Lower lobe of right lung (tissue), 2 donors: Measurements from ENCODE around the gene NCAPH2. TPM values are rescaled to one million over a fixed set of nuclear protein-coding genes. Genes with fewer than 3 reads are reported as not detected.

Source experiments
- ATAC-seq, 2 donors: fragments of 200-7000 bp; cut with Tn5 transposase; one replicate each; pipeline ENCODE4 v1.9.1; 2020 to 2022; ENCODE audit warnings: mild to moderate bottlenecking in 2 of 2, moderate library complexity in 2 of 2
- DNase-seq: peaks from one replicate; pipeline ENCODE4 v3.0.0-alpha.2; 2020
- H3K27ac ChIP-seq: fragments of 200-600 bp; one replicate; pipeline ENCODE4 v1.8.0; 2022
- H3K27me3 ChIP-seq: fragments of 200-600 bp; one replicate; pipeline ENCODE4 v1.8.0; 2022; ENCODE audit warnings: low read depth
- H3K36me3 ChIP-seq: fragments of 200-600 bp; one replicate; pipeline ENCODE4 v1.8.0; 2022; ENCODE audit warnings: mild to moderate bottlenecking
- H3K4me1 ChIP-seq: fragments of 200-600 bp; one replicate; pipeline ENCODE4 v1.8.0; 2022
- H3K4me3 ChIP-seq: fragments of 200-600 bp; one replicate; pipeline ENCODE4 v1.8.0; 2022; ENCODE audit warnings: mild to moderate bottlenecking
- H3K9me3 ChIP-seq: fragments of 200-600 bp; one replicate; pipeline ENCODE4 v1.8.0; 2022
- intact Hi-C: fragments of 100-400 bp; cut with DNase I; formaldehyde crosslinking; loops from one replicate; pipeline ENCODE4 v1.11.0; 2022
- total RNA-seq: library from RNA; stranded (reverse); fragmentation: NEBNext Ultra II Directional; extraction: Animal tissue kit (Norgen Biotek cat#: 25700); gene quantifications from one replicate; pipeline ENCODE4 v1.2.1, GENCODE V29; 2021
- TF ChIP-seq, protein P1 (sequence below): fragments of 200-600 bp; IDR thresholded peaks from one replicate; pipeline ENCODE4 v1.8.0; 2022; ENCODE audit warnings: antibody characterized with exemption, mild to moderate bottlenecking
- donor health status: DM: no; HTN: yes; CAD: no; lungs with severe emphysema.

Gene NCAPH2
- total RNA-seq, 1 donor from 2014 or later: 46.1 TPM

DNA sequence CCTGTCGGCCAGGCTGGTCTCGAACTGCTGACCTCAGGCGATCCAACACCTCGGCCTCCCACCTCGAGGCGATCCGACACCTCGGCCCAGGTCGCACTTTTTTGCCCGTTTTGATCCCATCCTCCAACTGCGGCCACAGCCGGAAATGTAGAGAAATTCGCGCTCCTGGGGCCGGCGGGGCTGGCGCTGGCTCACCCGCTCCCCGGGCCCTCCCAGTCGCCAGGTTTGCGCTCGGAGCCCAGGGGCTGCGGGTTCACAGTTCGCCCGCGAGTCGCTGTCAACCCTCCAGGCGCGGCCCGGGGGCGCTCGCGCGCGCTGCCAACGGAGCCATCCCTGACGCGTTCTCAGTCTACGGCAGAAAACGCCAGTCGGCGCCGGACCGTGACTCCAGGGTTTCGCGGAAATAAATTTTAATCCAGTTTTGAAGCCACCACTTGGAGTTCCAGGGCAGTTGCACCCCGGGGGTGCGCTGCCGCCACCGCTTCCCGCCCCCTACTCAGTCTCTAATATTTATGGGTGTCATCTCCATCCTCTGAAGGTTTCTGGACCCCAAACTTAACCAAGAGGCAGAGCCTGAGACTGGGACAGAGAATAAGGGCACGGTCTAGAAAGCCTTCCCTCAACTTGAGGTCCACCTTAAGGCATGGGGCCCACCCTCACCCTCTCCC, 36.2 kb downstream of the NCAPH2 start:
- Histone ChIP-seq H3K36me3 (no peaks in the 10 kb centered on the region), H3K4me1 (peaks cover 57% of the 10 kb centered on the region), H3K27me3 (peaks cover 35% of the 10 kb centered on the region), H3K4me3 (peak overlapping the region; percentile 43), H3K9me3 (no peaks in the 10 kb centered on the region), H3K27ac (peak overlapping the region; percentile 97)
- DNase-seq: peak; percentile 90
- TF ChIP-seq, protein P1, sequence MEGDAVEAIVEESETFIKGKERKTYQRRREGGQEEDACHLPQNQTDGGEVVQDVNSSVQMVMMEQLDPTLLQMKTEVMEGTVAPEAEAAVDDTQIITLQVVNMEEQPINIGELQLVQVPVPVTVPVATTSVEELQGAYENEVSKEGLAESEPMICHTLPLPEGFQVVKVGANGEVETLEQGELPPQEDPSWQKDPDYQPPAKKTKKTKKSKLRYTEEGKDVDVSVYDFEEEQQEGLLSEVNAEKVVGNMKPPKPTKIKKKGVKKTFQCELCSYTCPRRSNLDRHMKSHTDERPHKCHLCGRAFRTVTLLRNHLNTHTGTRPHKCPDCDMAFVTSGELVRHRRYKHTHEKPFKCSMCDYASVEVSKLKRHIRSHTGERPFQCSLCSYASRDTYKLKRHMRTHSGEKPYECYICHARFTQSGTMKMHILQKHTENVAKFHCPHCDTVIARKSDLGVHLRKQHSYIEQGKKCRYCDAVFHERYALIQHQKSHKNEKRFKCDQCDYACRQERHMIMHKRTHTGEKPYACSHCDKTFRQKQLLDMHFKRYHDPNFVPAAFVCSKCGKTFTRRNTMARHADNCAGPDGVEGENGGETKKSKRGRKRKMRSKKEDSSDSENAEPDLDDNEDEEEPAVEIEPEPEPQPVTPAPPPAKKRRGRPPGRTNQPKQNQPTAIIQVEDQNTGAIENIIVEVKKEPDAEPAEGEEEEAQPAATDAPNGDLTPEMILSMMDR: peak; percentile 71
- ATAC-seq: peak; percentile 64 to 69
- intact Hi-C loops: no loop called here

- Histone ChIP-seq H3K9me3 (no peaks in the 10 kb centered on the region), H3K4me3 (no peak overlapping the region), H3K4me1 (peaks cover 55% of the 10 kb centered on the region), H3K36me3 (no peaks in the 10 kb centered on the region), H3K27ac (peak overlapping the region; percentile 97), H3K27me3 (peaks cover 41% of the 10 kb centered on the region)
- ATAC-seq (peak; percentile 34 to 54), DNase-seq (peak; percentile 84)
- intact Hi-C loops: no loop called here
- TF ChIP-seq, protein P1: no peak
These were observed 36.8 kb downstream of the NCAPH2 start for GRCh38 chr22:50544746-50545253.

DNA sequence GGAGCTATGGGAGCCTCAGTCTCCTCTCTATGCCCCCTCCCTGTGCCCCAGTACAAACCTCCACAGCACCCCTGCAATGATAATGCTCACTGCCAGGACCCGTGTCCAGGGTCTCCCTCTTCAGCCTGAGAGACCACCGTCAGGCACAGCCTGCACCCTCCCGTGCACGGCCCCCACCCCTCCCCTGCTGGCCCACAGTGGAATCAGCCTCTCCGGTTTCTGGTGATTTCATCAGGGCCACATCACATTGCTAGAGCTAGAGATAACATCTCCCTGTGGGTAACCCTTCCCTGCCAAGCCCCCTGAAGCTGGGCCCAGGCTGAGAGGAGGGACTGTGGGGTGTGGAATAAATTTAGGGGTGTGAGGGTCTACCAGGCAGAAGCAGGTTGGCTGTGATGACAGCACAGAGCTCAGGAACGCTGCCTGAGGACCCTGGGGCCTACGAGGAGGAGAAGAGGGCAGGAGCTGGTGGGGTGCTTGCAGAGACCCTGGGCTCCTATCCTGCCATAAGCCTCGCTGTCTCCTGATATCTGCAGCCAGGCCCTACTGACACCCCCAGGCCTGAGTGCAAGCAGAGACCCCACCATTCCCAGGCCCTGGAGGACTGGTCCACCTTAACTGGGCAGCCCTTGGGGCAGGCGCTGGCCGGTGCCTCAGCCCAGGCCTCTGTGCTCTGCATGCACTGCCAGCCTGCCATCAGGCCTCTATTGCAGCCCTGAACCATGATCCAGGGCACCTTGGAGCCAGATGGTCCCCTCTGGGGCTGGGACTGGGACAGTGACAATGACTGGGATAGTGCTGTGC, 37.7 kb downstream of the NCAPH2 start, which contains the start of gene KLHDC7B:
Gene KLHDC7B (plus strand): TSS at position 378 of the 804 bp plus-strand sequence. CDS start 345 bp downstream, at position 723.
- no peaks in the 10 kb centered on the region for H3K36me3 ChIP-seq
- intact Hi-C loops: no loop called here
- ATAC-seq (no peak), DNase-seq (peak; percentile 45)
- H3K27me3 ChIP-seq: peaks cover 43% of the 10 kb centered on the region
- TF ChIP-seq, protein P1: no peak
- no peak within 1 kb of the TSS for H3K4me3 ChIP-seq
- H3K27ac ChIP-seq: peak within 1 kb of the TSS; percentile 97
- peaks cover 46% of the 10 kb centered on the region for H3K4me1 ChIP-seq
- no peaks in the 10 kb centered on the region for H3K9me3 ChIP-seq

DNA sequence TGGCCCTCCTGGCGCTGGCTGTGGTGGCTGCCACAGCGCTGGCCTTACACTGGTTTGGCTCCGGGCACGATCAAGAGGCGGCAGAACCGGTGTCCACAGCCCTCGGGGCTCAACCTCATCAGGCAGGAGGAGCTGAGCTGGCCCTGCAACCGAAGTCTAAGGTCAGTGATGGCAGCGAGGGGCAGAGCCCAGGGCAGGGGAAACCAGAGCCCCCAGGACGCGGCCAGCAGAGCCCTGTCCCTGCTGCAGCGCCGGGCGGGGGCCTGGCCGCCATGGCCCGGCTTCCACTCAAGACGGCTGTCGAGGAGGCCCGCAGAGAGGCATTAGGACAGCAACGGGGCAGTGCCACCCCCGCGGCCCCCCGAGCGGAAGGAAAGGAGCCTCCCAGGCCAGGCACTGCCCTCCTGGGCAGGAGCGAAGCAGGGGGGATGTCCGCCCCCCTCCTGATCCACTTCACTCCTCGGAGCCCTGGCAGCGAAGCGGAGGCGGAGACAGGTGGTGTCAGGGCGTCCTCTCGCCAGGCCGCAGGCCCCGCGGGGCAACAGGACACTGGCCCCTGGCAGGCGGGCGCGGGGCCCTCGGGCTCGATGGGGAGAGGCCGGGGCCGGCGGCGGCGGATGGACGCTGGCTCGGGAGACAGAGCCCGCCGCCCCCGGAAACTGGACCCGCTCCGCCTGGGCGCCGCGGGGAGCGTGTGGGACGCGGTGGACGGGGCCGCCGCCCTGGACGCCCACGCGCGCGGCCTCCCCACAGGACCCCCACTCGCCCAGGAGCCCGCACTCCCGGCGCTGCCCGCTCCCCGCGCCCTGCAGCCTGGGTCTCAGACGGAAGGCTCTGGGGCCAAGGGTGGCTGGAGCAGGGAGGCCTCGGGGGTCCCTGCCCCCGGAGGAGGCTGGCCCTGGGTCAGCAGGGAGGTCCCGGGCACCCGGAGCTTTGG, 38.6 kb downstream of the NCAPH2 start:
- TF ChIP-seq, protein P1: no peak
- Histone ChIP-seq H3K9me3 (no peaks in the 10 kb centered on the region), H3K36me3 (no peaks in the 10 kb centered on the region), H3K4me3 (no peak overlapping the region), H3K27ac (no peak overlapping the region), H3K27me3 (peaks cover 43% of the 10 kb centered on the region), H3K4me1 (peaks cover 44% of the 10 kb centered on the region)
- peak; percentile 45 for DNase-seq
- no peak for ATAC-seq
- intact Hi-C loops: no loop called here
